ENCODE data around the gene USP22. TPM values are rescaled to one million over a fixed set of nuclear protein-coding genes. Genes with fewer than 3 reads are reported as not detected.

The USP22 gene
- polyA plus RNA-seq, 1 experiment: 288 TPM

GRCh38 chr17:21035406-21035805 is 7.4 kb downstream of the USP22 start:
- POLR2A ChIA-PET: no interaction called here
- TF ChIP-seq, protein P1, sequence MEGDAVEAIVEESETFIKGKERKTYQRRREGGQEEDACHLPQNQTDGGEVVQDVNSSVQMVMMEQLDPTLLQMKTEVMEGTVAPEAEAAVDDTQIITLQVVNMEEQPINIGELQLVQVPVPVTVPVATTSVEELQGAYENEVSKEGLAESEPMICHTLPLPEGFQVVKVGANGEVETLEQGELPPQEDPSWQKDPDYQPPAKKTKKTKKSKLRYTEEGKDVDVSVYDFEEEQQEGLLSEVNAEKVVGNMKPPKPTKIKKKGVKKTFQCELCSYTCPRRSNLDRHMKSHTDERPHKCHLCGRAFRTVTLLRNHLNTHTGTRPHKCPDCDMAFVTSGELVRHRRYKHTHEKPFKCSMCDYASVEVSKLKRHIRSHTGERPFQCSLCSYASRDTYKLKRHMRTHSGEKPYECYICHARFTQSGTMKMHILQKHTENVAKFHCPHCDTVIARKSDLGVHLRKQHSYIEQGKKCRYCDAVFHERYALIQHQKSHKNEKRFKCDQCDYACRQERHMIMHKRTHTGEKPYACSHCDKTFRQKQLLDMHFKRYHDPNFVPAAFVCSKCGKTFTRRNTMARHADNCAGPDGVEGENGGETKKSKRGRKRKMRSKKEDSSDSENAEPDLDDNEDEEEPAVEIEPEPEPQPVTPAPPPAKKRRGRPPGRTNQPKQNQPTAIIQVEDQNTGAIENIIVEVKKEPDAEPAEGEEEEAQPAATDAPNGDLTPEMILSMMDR (IDR thresholded peaks at IDR 0.05; ENCODE audit: low read depth, low read length): no peak
- Histone ChIP-seq H3K9me3 (ENCODE audit: control insufficient read depth, insufficient read depth, low read length) (no peaks in the 10 kb centered on the region), H3K27me3 (ENCODE audit: control insufficient read depth, insufficient read depth, low read length) (no peaks in the 10 kb centered on the region), H3K27ac (ENCODE audit: low read depth, low read length) (no peak overlapping the region), H3K4me3 (ENCODE audit: low read depth, low read length) (no peak overlapping the region)
- CTCF ChIA-PET: no interaction called here
- no peak for DNase-seq (ENCODE audit: low read depth, low spot score)

GRCh38 chr17:21034340-21035235 is 8.2 kb downstream of the USP22 start:
- CTCF ChIA-PET: interaction anchor here (0.9 to 1.0 kb wide), 2 partner anchors 9 to 41 kb away, joined by 3 to 5 read pairs; no protein-coding TSS in a partner anchor
- no peaks in the 10 kb centered on the region for H3K27me3 ChIP-seq (ENCODE audit: control insufficient read depth, insufficient read depth, low read length)
- TF ChIP-seq, protein P1 (IDR thresholded peaks at IDR 0.05; ENCODE audit: low read depth, low read length): no peak
- peak overlapping the region; percentile 27 for H3K4me3 ChIP-seq (ENCODE audit: low read depth, low read length)
- POLR2A ChIA-PET: interaction anchor here (0.5 to 2.1 kb wide), 3 partner anchors 9 to 1096 kb away, joined by 3 to 11 read pairs (median 5); partner anchors contain the start of gene USP22
- DNase-seq (ENCODE audit: low read depth, low spot score): no peak
- H3K27ac ChIP-seq (ENCODE audit: low read depth, low read length): no peak overlapping the region
- H3K9me3 ChIP-seq (ENCODE audit: control insufficient read depth, insufficient read depth, low read length): no peaks in the 10 kb centered on the region

- H3K27me3 ChIP-seq (ENCODE audit: control insufficient read depth, insufficient read depth, low read length): no peaks in the 10 kb centered on the region
- H3K27ac ChIP-seq (ENCODE audit: low read depth, low read length): no peak overlapping the region
- H3K9me3 ChIP-seq (ENCODE audit: control insufficient read depth, insufficient read depth, low read length): no peaks in the 10 kb centered on the region
- H3K4me3 ChIP-seq (ENCODE audit: low read depth, low read length): no peak overlapping the region
- ChIA-PET POLR2A (interaction anchor here (0.6 to 2.1 kb wide), 5 partner anchors 10 to 875 kb away, joined by 3 to 11 read pairs (median 7); partner anchors contain the start of gene USP22), CTCF (interaction anchor here (0.6 to 1.4 kb wide), 3 partner anchors 11 to 40 kb away, joined by 3 to 4 read pairs (median 4); no protein-coding TSS in a partner anchor)
- DNase-seq (ENCODE audit: low read depth, low spot score): no peak
- TF ChIP-seq, protein P1 (IDR thresholded peaks at IDR 0.05; ENCODE audit: low read depth, low read length): no peak
Observed at GRCh38 chr17:21033350-21033749, 9.5 kb downstream of the USP22 start.

DNA sequence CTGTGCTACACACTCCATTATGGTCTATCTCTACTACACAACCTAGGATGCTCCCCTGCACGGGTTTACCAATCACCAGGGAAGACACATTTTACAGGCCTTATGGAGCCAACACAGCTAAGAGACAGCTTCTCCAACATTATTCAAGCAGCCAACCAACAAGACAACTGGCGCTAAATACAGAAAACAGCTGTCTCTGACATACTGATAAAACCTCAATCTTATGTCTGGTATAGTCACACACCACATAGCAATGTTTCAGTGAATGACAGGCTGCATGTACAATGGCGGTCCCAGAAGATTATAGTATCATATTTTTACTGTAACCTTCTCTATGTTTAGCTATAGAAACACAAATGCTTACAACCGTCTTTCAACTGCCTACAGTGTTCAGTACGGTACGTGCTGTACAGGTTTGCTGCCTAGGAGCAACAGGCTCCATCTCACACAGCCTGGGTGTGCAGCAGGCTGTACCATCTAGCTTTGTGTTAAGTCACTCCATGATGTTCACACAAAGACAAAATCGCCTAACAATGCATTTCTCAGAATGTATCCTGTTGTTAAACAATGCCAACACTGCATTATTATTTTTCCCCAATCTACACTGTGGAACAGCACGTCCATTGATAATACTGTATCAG is 10.9 kb downstream of the USP22 start:
- TF ChIP-seq, protein P1 (IDR thresholded peaks at IDR 0.05; ENCODE audit: low read depth, low read length): no peak
- Histone ChIP-seq H3K4me3 (ENCODE audit: low read depth, low read length) (no peak overlapping the region), H3K27me3 (ENCODE audit: control insufficient read depth, insufficient read depth, low read length) (no peaks in the 10 kb centered on the region), H3K9me3 (ENCODE audit: control insufficient read depth, insufficient read depth, low read length) (no peaks in the 10 kb centered on the region), H3K27ac (ENCODE audit: low read depth, low read length) (no peak overlapping the region)
- no peak for DNase-seq (ENCODE audit: low read depth, low spot score)
- POLR2A ChIA-PET: interaction anchor here (1.5 kb wide), 1 partner anchor 12 kb away, joined by 7 read pairs; the partner anchor contains the start of gene USP22
- CTCF ChIA-PET: interaction anchor here (1.4 to 1.5 kb wide), 3 partner anchors 8 to 481 kb away, joined by 4 read pairs; no protein-coding TSS in a partner anchor
